ENCODE results near the gene VAV3. TPM values are rescaled to one million over a fixed set of nuclear protein-coding genes. Genes with fewer than 3 reads are reported as not detected.
A peak's percentile ranks its signal among the peaks of the same experiment; 100 is the strongest.
"Not testable (repeated sequence)": the region's sequence is repeated elsewhere in the genome, so short reads cannot be mapped to it uniquely, and the experiment has no call there.

Gene VAV3
- total and polyA plus RNA-seq, 5 experiments from 2014 or later: 2.2 to 13.1 (median 2.9) TPM

- Mint-ChIP-seq H3K4me1 (peaks cover 23 to 86% (median 32%) of the 10 kb centered on the region in 4 donors), H3K4me3 (peak overlapping the region in 2 of 10 donors; percentile 47 to 52), H3K9me3 (peaks cover 4 to 11% (median 6%) of the 10 kb centered on the region in 9 donors), H3K27me3 (no peaks in the 10 kb centered on the region), H3K36me3 (peaks cover 2 to 15% (median 12%) of the 10 kb centered on the region in 3 donors), H3K27ac (peak overlapping the region in 6 of 10 donors; percentile 24 to 87 (median 59))
- no peak for DNase-seq
- POLR2A ChIA-PET: interaction anchor here (0.6 to 0.7 kb wide), 2 partner anchors 20 to 31 kb away, joined by 3 read pairs; no protein-coding TSS in a partner anchor
- ATAC-seq: no peak
Measured at GRCh38 chr1:107871687-107872395, 93.1 kb downstream of the VAV3 start.

DNA sequence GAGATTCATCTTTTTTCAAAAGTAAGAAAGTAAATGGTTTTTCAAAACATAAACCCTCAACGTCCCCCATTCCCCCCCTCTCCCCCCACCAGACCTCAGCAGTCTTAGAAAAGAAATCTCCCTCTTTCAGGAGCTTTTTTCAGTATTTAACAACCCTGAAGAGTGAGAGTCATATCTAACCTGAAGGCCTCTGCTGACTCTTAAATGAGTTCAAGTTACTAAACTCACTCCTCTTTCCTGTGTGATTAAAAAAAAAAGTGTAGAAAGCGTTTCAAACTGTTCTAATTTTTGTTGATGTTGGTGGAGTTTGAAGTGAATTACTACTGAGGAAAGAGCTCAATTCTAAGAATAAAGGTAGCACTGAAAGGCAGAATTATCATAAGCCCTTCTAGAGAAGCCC is 93.7 kb downstream of the VAV3 start:
- DNase-seq: no peak
- Mint-ChIP-seq H3K36me3 (peaks cover 2 to 13% (median 11%) of the 10 kb centered on the region in 3 donors), H3K27ac (peak overlapping the region in 7 of 10 donors; percentile 24 to 87 (median 54)), H3K27me3 (no peaks in the 10 kb centered on the region), H3K4me3 (peak overlapping the region in 2 of 10 donors; percentile 47 to 52), H3K9me3 (peaks cover 0 to 9% (median 4%) of the 10 kb centered on the region in 9 donors), H3K4me1 (peaks cover 22 to 84% (median 32%) of the 10 kb centered on the region in 4 donors)
- POLR2A ChIA-PET: no interaction called here
- no peak for ATAC-seq

DNA sequence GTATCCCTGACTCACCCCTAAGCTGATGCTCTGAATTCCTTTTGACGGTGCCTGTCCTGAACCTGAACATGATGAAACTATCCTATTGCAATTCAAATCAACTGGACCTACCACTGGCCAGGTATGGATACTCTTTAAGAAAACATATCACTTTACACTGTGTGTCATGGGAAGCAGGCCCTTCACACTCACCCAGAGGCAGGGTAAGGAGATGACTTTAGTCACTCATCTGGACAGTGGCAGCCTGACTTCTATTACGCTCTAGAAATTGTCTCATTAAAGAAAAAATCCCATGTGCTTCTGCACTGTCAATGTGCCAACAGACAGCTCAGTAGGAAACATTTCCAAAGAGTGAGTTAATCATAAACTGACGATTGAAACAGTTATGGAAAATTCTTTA is 94.3 kb downstream of the VAV3 start:
- H3K27me3 Mint-ChIP-seq: no peaks in the 10 kb centered on the region
- no peak overlapping the region for H3K4me3 Mint-ChIP-seq
- ATAC-seq (no peak), DNase-seq (no peak)
- peaks cover 21 to 83% (median 31%) of the 10 kb centered on the region in 4 donors for H3K4me1 Mint-ChIP-seq
- POLR2A ChIA-PET: no interaction called here
- H3K27ac Mint-ChIP-seq: peak overlapping the region in 4 of 10 donors; percentile 1 to 53 (median 14)
- peaks cover 2 to 13% (median 6%) of the 10 kb centered on the region in 3 donors for H3K36me3 Mint-ChIP-seq
- H3K9me3 Mint-ChIP-seq: peaks cover 0 to 4% (median 0%) of the 10 kb centered on the region in 9 donors

- Mint-ChIP-seq H3K27ac (peak overlapping the region in 4 of 10 donors; percentile 15 to 35 (median 29)), H3K4me3 (no peak overlapping the region), H3K27me3 (no peaks in the 10 kb centered on the region), H3K36me3 (peaks cover 0 to 13% (median 5%) of the 10 kb centered on the region in 3 donors), H3K4me1 (peaks cover 23 to 78% (median 39%) of the 10 kb centered on the region in 4 donors), H3K9me3 (peaks cover 0 to 6% (median 0%) of the 10 kb centered on the region in 9 donors)
- ATAC-seq (no peak), DNase-seq (no peak)
- POLR2A ChIA-PET: no interaction called here
Measured at GRCh38 chr1:107867897-107868296, 97.1 kb downstream of the VAV3 start.

DNA sequence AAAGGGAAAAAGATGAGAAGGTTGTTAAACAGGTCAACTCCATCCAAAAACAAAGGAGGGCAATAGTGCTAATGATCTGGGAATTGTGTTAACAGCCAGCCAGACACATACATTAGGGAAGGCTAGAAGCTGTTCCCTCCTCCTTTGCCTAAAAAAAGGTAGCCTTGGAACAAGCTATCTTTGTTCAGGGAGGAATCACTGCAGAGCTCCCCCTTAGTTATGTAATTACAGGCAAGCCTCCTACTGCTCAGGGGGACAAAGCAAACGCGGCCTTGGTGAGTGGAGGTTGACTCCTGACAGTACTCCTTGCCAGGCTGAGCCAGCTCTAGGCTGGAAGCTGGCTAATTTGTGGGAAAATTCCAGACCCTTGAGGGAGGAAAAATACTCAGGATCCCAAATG is 97.6 kb downstream of the VAV3 start:
- Mint-ChIP-seq H3K27ac (peak overlapping the region in 2 of 10 donors; percentile 29 to 61), H3K27me3 (no peaks in the 10 kb centered on the region), H3K36me3 (peaks cover 0 to 14% (median 7%) of the 10 kb centered on the region in 3 donors), H3K9me3 (peaks cover 0 to 9% (median 0%) of the 10 kb centered on the region in 9 donors), H3K4me3 (no peak overlapping the region), H3K4me1 (peaks cover 23 to 75% (median 39%) of the 10 kb centered on the region in 4 donors)
- no peak for ATAC-seq
- no peak for DNase-seq
- POLR2A ChIA-PET: no interaction called here

DNA sequence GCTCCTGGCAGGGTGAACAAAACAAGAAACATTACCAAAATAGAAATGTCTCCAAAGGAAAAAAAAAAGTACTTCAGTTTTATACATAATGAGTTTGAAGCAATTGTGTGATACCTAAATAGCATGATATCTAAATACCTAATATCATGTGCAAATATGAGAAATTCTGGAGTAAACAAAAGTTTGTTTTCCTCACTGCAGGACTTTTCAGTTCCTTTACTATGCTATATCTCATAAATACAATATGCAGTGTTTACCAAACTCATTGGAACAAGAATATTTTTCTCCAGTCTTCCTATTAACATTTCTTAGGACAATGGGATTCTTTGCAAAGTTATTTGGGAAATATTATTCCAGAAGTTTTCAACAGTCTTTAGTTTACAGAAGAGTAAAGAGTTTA is 98.1 kb downstream of the VAV3 start:
- ATAC-seq (no peak), DNase-seq (no peak)
- POLR2A ChIA-PET: no interaction called here
- H3K4me1 Mint-ChIP-seq: peaks cover 24 to 76% (median 40%) of the 10 kb centered on the region in 4 donors
- no peak overlapping the region for H3K27ac Mint-ChIP-seq
- H3K4me3 Mint-ChIP-seq: no peak overlapping the region
- peaks cover 0 to 19% (median 12%) of the 10 kb centered on the region in 3 donors for H3K36me3 Mint-ChIP-seq
- H3K27me3 Mint-ChIP-seq: no peaks in the 10 kb centered on the region
- H3K9me3 Mint-ChIP-seq: peaks cover 0 to 15% (median 3%) of the 10 kb centered on the region in 9 donors

- no peak for DNase-seq
- H3K27ac Mint-ChIP-seq: peak overlapping the region in 5 of 10 donors; percentile 4 to 58 (median 33)
Measured at GRCh38 chr1:107865627-107866026, 99.4 kb downstream of the VAV3 start.

DNA sequence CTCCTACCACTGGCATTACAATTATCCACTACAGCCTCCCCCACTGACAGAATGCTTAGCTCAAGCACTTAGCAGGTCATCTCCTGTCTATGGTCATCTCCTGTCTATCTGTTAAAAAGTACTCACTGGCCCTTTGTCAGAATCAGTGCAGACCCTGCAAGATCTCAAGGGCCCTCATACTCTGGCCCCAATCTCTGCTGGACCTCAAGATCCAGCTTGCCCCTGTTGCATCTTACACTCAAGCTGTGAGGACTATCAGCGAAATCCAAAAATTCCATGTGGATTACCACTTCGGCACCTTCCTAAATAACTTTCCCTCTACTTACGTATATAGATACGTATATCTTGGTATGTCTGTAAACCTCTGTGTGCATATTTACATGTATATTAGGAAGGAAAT is 101.6 kb downstream of the VAV3 start:
- Mint-ChIP-seq H3K36me3 (peaks cover 0 to 29% (median 16%) of the 10 kb centered on the region in 3 donors), H3K27me3 (no peaks in the 10 kb centered on the region), H3K9me3 (peaks cover 0 to 26% (median 14%) of the 10 kb centered on the region in 9 donors), H3K4me1 (peaks cover 15 to 61% (median 30%) of the 10 kb centered on the region in 4 donors), H3K4me3 (no peak overlapping the region), H3K27ac (peak overlapping the region in 1 of 10 donors; percentile 56)
- ATAC-seq (no peak), DNase-seq (no peak)
- POLR2A ChIA-PET: no interaction called here

More at GRCh38 chr1:107865627-107866026, 99.4 kb downstream of the VAV3 start:
- Mint-ChIP-seq H3K4me3 (peak overlapping the region in 1 of 10 donors; percentile 11), H3K36me3 (peaks cover 0 to 28% (median 19%) of the 10 kb centered on the region in 3 donors), H3K4me1 (peaks cover 17 to 69% (median 34%) of the 10 kb centered on the region in 4 donors), H3K9me3 (peaks cover 0 to 24% (median 10%) of the 10 kb centered on the region in 9 donors), H3K27me3 (no peaks in the 10 kb centered on the region)
- POLR2A ChIA-PET: no interaction called here
- no peak for ATAC-seq

DNA sequence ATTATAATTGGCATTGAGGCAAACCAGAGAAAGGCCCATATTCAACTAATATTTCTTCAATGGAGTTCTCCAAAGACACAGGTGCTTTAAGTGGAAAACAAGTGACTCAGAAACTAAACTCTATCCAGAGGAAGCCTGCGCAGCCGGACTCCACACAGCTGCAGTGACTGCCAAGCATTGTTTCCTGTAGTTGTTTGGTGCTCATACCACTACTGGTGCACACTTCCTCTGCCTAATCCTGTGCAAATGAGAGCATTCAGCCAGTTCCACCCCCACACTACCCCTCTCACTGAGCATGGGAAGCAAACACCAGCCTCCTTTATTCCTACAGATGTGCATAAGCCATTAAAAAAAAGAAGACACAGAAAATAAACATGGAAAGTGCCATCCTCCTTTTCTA is 102.9 kb downstream of the VAV3 start:
- ATAC-seq: no peak
- Mint-ChIP-seq H3K27me3 (no peaks in the 10 kb centered on the region), H3K27ac (peak overlapping the region in 2 of 10 donors; percentile 44 to 59), H3K36me3 (peaks cover 0 to 29% (median 16%) of the 10 kb centered on the region in 3 donors), H3K9me3 (peaks cover 0 to 26% (median 14%) of the 10 kb centered on the region in 9 donors), H3K4me3 (no peak overlapping the region), H3K4me1 (peaks cover 15 to 48% (median 24%) of the 10 kb centered on the region in 4 donors)
- DNase-seq: no peak
- POLR2A ChIA-PET: no interaction called here

DNA sequence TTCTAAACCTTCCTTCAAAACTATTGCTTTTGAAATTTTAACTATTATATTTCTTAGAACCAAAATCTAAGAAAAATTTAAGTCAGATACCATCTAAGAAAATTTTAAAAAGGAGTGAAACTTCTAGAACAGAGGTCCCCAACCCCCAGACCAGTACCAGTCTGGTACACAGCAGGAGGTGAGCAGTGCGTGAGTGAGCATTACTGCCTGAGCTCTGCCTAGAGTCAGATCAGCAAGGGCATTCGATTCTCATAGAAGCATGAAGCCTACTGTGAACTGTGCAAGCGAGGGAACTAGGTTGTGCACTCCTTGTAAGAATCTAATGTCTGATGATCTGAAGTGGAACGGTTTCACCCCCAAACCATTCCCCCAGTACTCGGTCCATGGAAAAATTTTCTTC is 106.7 kb downstream of the VAV3 start:
- H3K4me1 Mint-ChIP-seq: peaks cover 3 to 35% (median 17%) of the 10 kb centered on the region in 4 donors
- H3K27me3 Mint-ChIP-seq: no peaks in the 10 kb centered on the region
- no peak for ATAC-seq
- H3K4me3 Mint-ChIP-seq: no peak overlapping the region
- H3K36me3 Mint-ChIP-seq: peaks cover 0 to 27% (median 16%) of the 10 kb centered on the region in 3 donors
- POLR2A ChIA-PET: no interaction called here
- no peak for DNase-seq
- H3K27ac Mint-ChIP-seq: peak overlapping the region in 3 of 10 donors; percentile 11 to 50 (median 13)
- H3K9me3 Mint-ChIP-seq: peaks cover 0 to 26% (median 14%) of the 10 kb centered on the region in 9 donors

DNA sequence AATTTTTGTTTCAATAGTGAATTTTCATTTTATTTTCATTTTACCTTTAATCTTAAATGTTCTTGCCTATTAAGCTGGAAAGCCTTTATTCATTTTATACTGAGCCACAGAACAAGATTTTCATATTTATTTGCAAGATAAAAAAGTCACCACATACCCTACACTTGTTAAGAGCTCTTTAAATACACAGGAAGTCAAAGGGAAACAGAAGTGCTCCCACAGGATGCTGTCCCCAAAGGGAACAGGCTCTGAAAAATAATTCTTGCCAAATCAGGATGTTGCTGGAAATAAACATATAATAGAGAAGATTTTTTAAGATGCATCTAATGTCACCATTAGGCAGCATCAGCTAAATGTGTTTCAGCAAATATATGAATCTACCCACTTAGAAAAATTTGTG is 113.6 kb downstream of the VAV3 start:
- Mint-ChIP-seq H3K36me3 (peaks cover 0 to 17% (median 0%) of the 10 kb centered on the region in 3 donors), H3K27ac (peak overlapping the region in 1 of 10 donors; percentile 35), H3K9me3 (peaks cover 0 to 26% (median 7%) of the 10 kb centered on the region in 9 donors), H3K27me3 (no peaks in the 10 kb centered on the region), H3K4me3 (no peak overlapping the region), H3K4me1 (peaks cover 6 to 64% (median 28%) of the 10 kb centered on the region in 4 donors)
- ATAC-seq (no peak), DNase-seq (no peak)
- POLR2A ChIA-PET: interaction anchor here (0.7 to 0.8 kb wide), 2 partner anchors 34 to 95 kb away, joined by 3 to 8 read pairs; no protein-coding TSS in a partner anchor

DNA sequence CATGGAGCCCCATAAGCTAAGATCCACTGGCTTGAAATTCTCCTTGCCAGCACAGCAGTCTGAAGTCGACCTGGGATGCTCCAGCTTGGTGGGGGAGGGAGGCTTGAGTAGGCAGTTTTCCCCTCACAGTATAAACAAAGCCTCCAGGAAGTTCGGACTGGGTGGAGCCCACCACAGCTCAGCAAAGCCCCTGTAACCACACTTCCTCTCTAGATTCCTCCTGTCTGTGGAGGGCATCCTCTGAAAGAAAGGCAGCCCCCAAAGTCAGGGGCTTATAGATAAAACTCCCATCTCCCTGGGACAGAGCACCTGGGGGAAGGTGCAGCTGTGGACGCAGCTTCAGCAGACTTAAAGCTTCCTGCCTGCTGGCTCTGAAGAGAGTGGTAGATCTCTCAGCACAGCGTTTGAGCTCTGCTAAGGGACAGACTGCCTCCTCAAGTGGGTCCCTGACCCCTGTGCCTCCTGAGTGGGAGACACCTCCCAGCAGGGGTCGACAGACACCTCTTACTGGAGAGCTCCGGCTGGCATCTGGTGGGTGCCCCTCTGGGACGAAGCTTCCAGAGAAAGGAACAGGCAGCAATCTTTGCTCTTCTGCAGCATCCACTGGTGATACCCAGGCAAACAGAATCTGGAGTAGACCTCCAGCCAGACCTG is 120.3 kb downstream of the VAV3 start:
- peak overlapping the region; percentile 70 to 89 (median 82) for H3K4me3 Mint-ChIP-seq
- peaks cover 41 to 83% (median 66%) of the 10 kb centered on the region in 4 donors for H3K4me1 Mint-ChIP-seq
- peaks cover 0 to 28% (median 5%) of the 10 kb centered on the region in 3 donors for H3K36me3 Mint-ChIP-seq
- H3K27me3 Mint-ChIP-seq: not testable (repeated sequence)
- H3K9me3 Mint-ChIP-seq: peaks cover 0 to 40% (median 11%) of the 10 kb centered on the region in 9 donors
- peak overlapping the region; percentile 75 to 98 (median 90) for H3K27ac Mint-ChIP-seq
- ATAC-seq (peak; percentile 55 to 77), DNase-seq (peak in 7 of 10 donors; percentile 9 to 46 (median 26))
- POLR2A ChIA-PET: interaction anchor here (0.6 to 1.6 kb wide), 5 partner anchors 10 to 85 kb away, joined by 3 to 6 read pairs (median 5); no protein-coding TSS in a partner anchor
